RWPE2 (cell line): ENCODE measurements around the gene AMH.

Experiments
- ATAC-seq: fragments of 200-7000 bp; cut with Tn5 transposase; 3 replicates; pipeline ENCODE4 v1.9.1; 2021; ENCODE audit warnings: low read depth
- DNase-seq: peaks from one replicate; pipeline ENCODE4 v3.0.0-alpha.2; 2020; ENCODE audit warnings: low spot score
- H3K27ac ChIP-seq: fragments of 450-650 bp; 2 replicates; pipeline ENCODE4 v1.5.1; 2017; ENCODE audit warnings: mild to moderate bottlenecking; ENCODE audit not compliant: poor library complexity, severe bottlenecking
- H3K27me3 ChIP-seq: fragments of 250-450 bp; sonication (Bioruptor Pico); 2 replicates; pipeline ENCODE4 v1.5.1; 2021; ENCODE audit warnings: mild to moderate bottlenecking, moderate library complexity; ENCODE audit not compliant: insufficient read depth, poor library complexity, severe bottlenecking
- H3K36me3 ChIP-seq: fragments of 250-450 bp; sonication (Bioruptor Pico); 2 replicates; pipeline ENCODE4 v1.5.1; 2020; ENCODE audit warnings: low read depth, mild to moderate bottlenecking, moderate library complexity
- H3K4me1 ChIP-seq: fragments of 250-450 bp; sonication (Bioruptor Pico); 2 replicates; pipeline ENCODE4 v1.5.1; 2021; ENCODE audit warnings: mild to moderate bottlenecking, moderate library complexity; ENCODE audit not compliant: insufficient read depth, poor library complexity, severe bottlenecking
- H3K4me3 ChIP-seq: fragments of 250-450 bp; sonication (Bioruptor Pico); 2 replicates; pipeline ENCODE4 v1.5.1; 2021; ENCODE audit warnings: mild to moderate bottlenecking, moderate library complexity; ENCODE audit not compliant: severe bottlenecking
- H3K9me3 ChIP-seq: fragments of 250-450 bp; sonication (Bioruptor Pico); 2 replicates; pipeline ENCODE4 v1.5.1; 2021; ENCODE audit warnings: mild to moderate bottlenecking, moderate library complexity; ENCODE audit not compliant: severe bottlenecking
- CTCF ChIP-seq: fragments of 450-650 bp; IDR thresholded peaks from one replicate; pipeline ENCODE4 v1.5.1; 2017; ENCODE audit warnings: mild to moderate bottlenecking, moderate library complexity; ENCODE audit not compliant: poor library complexity, severe bottlenecking

The AMH gene

GRCh38 chr19:2207008-2207407 is 42.1 kb upstream of the AMH start:
- Histone ChIP-seq H3K4me3 (no peak overlapping the region), H3K27ac (no peak overlapping the region), H3K27me3 (no peaks in the 10 kb centered on the region), H3K4me1 (no peaks in the 10 kb centered on the region), H3K36me3 (peaks cover 42% of the 10 kb centered on the region), H3K9me3 (no peaks in the 10 kb centered on the region)
- no peak for TF ChIP-seq CTCF
- no peak for DNase-seq
- no peak for ATAC-seq

- no peak for DNase-seq
Observed at GRCh38 chr19:2207991-2208860, 40.9 kb upstream of the AMH start.

DNA sequence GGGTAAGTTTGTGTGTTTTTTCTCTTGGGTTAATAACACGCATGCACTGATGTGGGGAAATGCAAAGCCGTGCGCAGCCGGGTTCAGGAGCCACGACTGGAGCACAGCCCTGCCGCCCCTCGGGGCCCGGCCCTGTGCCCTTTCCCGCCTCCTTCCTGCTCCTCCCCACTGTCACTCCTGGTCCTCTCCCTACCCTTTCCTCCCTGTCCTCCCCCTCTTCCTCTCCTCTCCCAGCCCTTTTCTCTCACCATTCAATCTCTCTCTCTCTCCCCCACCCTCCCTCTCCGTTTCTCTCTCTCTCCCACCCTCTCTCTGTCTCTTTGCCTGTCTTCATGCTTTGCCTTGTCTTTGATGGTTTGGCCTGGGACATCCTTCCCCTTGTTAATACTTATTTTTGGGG is 40.1 kb upstream of the AMH start:
- no peak overlapping the region for H3K27ac ChIP-seq
- no peak overlapping the region for H3K4me3 ChIP-seq
- peaks cover 44% of the 10 kb centered on the region for H3K36me3 ChIP-seq
- no peak for ATAC-seq
- H3K27me3 ChIP-seq, result no peaks in the 10 kb centered on the region
- H3K9me3 ChIP-seq, result no peaks in the 10 kb centered on the region
- no peak for TF ChIP-seq CTCF
- H3K4me1 ChIP-seq, result no peaks in the 10 kb centered on the region
- DNase-seq, result no peak

More at GRCh38 chr19:2207991-2208860, 40.9 kb upstream of the AMH start:
- Histone ChIP-seq H3K4me3 (no peak overlapping the region), H3K36me3 (peaks cover 46% of the 10 kb centered on the region), H3K27me3 (no peaks in the 10 kb centered on the region), H3K9me3 (no peaks in the 10 kb centered on the region), H3K4me1 (no peaks in the 10 kb centered on the region), H3K27ac (no peak overlapping the region)
- ATAC-seq, result no peak; the same call in 2 of the 3 replicates
- no peak for TF ChIP-seq CTCF

DNA sequence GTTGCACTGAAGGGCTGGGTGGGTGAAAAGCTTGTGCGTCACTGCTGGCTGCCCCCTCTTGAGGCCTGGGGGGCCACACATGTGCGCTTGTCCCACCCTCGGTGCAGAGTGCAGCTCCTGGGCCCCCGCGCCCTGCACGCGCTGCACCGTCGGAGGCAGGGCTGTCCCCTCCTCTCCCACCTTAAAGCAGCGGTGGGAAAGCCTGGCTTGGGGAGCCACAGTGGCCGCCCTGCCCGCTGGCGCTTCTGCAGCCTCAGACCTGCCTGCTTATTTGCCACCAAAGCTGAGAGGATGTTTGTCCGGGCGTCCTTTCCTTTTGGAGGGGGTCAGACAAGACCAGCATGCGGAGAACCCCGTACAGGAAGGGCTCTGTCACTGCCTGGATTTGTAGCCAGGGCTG is 39.7 kb upstream of the AMH start:
- peaks cover 48% of the 10 kb centered on the region for H3K36me3 ChIP-seq
- ATAC-seq (no peak), DNase-seq (no peak)
- H3K4me3 ChIP-seq, result no peak overlapping the region
- H3K27ac ChIP-seq, result no peak overlapping the region
- H3K4me1 ChIP-seq, result no peaks in the 10 kb centered on the region
- H3K27me3 ChIP-seq, result no peaks in the 10 kb centered on the region
- TF ChIP-seq CTCF, result no peak
- H3K9me3 ChIP-seq, result no peaks in the 10 kb centered on the region

GRCh38 chr19:2210206-2210605 is 38.9 kb upstream of the AMH start:
- ATAC-seq, result no peak
- no peaks in the 10 kb centered on the region for H3K4me1 ChIP-seq
- no peak for DNase-seq
- H3K4me3 ChIP-seq, result no peak overlapping the region
- H3K27me3 ChIP-seq, result no peaks in the 10 kb centered on the region
- H3K36me3 ChIP-seq, result peaks cover 56% of the 10 kb centered on the region
- H3K9me3 ChIP-seq, result no peaks in the 10 kb centered on the region
- no peak overlapping the region for H3K27ac ChIP-seq
- no peak for TF ChIP-seq CTCF
